Left ventricle myocardium superior (tissue), 1 donor: Measurements from ENCODE around the gene C5orf63. TPM values are rescaled to one million over a fixed set of nuclear protein-coding genes. Genes with fewer than 3 reads are reported as not detected.
"Not testable (repeated sequence)": the region's sequence is repeated elsewhere in the genome, so short reads cannot be mapped to it uniquely, and the experiment has no call there.

Source experiments
- ATAC-seq: fragments of 200-7000 bp; cut with Tn5 transposase; one replicate; pipeline ENCODE4 v1.9.1; 2020; ENCODE audit warnings: mild to moderate bottlenecking, moderate library complexity
- DNase-seq: peaks from one replicate; pipeline ENCODE4 v3.0.0-alpha.2; 2020
- intact Hi-C: fragments of 100-400 bp; cut with micrococcal nuclease; formaldehyde crosslinking; loops from one replicate; pipeline ENCODE4 v1.11.0; 2022
- long read RNA-seq: library from polyadenylated mRNA; unstranded; transcript quantifications from one replicate; pipeline ENCODE4 v2.0.0, GENCODE V29; 2021
- total RNA-seq: library from RNA; stranded (reverse); fragmentation: NEBNext Ultra II Directional; extraction: Animal tissue kit (Norgen Biotek cat#: 25700); gene quantifications from one replicate; pipeline ENCODE4 v1.2.1, GENCODE V29; 2021
- donor health status: DM: no; HTN: yes; CAD: no; lungs with severe emphysema.

The C5orf63 gene
- total RNA-seq: 10.9 TPM
- long read RNA-seq, full-length matches to known transcripts: 9 of 15 reads
- long read RNA-seq, partial matches to known transcripts: 1 of 15 reads
- long read RNA-seq, other reads (novel, unspliced or antisense): 5 of 15 reads

GRCh38 chr5:127072861-127073846 lies at the start of gene C5orf63:
Gene C5orf63, minus strand, starts transcription at chr5:127073502. Its CDS starts 14,507 bp downstream, at chr5:127058995.
- DNase-seq: peak; percentile 75
- intact Hi-C loops: no loop called here
- ATAC-seq: peak; percentile 95

GRCh38 chr5:127112347-127112864 lies 39.1 kb upstream of the C5orf63 start:
- DNase-seq (no peak), ATAC-seq (no peak)
- intact Hi-C loops: no loop called here

- ATAC-seq: no peak
- DNase-seq: no peak
- intact Hi-C loops: no loop called here
These were observed 37.8 kb upstream of the C5orf63 start for GRCh38 chr5:127111112-127111511.

GRCh38 chr5:127108624-127109260 lies 35.4 kb upstream of the C5orf63 start:
- not testable (repeated sequence) for ATAC-seq, DNase-seq

GRCh38 chr5:127101935-127102334 lies 28.6 kb upstream of the C5orf63 start:
- no peak for ATAC-seq

More at GRCh38 chr5:127108624-127109260, 35.4 kb upstream of the C5orf63 start:
- intact Hi-C loops: not testable (repeated sequence)

GRCh38 chr5:127101533-127101932 lies 28.2 kb upstream of the C5orf63 start:
- ATAC-seq (no peak), DNase-seq (no peak)
- intact Hi-C loops: no loop called here

More at GRCh38 chr5:127101935-127102334, 28.6 kb upstream of the C5orf63 start:
- no peak for DNase-seq
- intact Hi-C loops: no loop called here

GRCh38 chr5:127098241-127098640 lies 24.9 kb upstream of the C5orf63 start:
- intact Hi-C loops: no loop called here
- ATAC-seq: no peak

GRCh38 chr5:127097278-127097677 lies 24.0 kb upstream of the C5orf63 start:
- DNase-seq (no peak), ATAC-seq (no peak)
- intact Hi-C loops: no loop called here

More at GRCh38 chr5:127098241-127098640, 24.9 kb upstream of the C5orf63 start:
- no peak for DNase-seq

GRCh38 chr5:127096328-127096993 lies 23.2 kb upstream of the C5orf63 start:
- ATAC-seq: no peak
- intact Hi-C loops: no loop called here
- DNase-seq: no peak

GRCh38 chr5:127094161-127094814 lies 21.0 kb upstream of the C5orf63 start:
- intact Hi-C loops: no loop called here
- ATAC-seq (no peak), DNase-seq (no peak)

GRCh38 chr5:127092690-127093089 lies 19.4 kb upstream of the C5orf63 start:
- no peak for DNase-seq
- intact Hi-C loops: no loop called here

GRCh38 chr5:127089191-127089590 lies 15.9 kb upstream of the C5orf63 start:
- DNase-seq: no peak
- no peak for ATAC-seq
- intact Hi-C loops: no loop called here

More at GRCh38 chr5:127092690-127093089, 19.4 kb upstream of the C5orf63 start:
- ATAC-seq: no peak

GRCh38 chr5:127088251-127088650 lies 14.9 kb upstream of the C5orf63 start:
- ATAC-seq (peak; percentile 31), DNase-seq (no peak)
- intact Hi-C loops: no loop called here

- intact Hi-C loops: no loop called here
- no peak for ATAC-seq
- DNase-seq: no peak
These were observed 13.3 kb upstream of the C5orf63 start for GRCh38 chr5:127086589-127086988.

- intact Hi-C loops: no loop called here
- DNase-seq (no peak), ATAC-seq (no peak)
These were observed 12.5 kb upstream of the C5orf63 start for GRCh38 chr5:127085796-127086195.

GRCh38 chr5:127085371-127085770 lies 12.1 kb upstream of the C5orf63 start:
- intact Hi-C loops: no loop called here
- DNase-seq (no peak), ATAC-seq (no peak)

GRCh38 chr5:127084656-127085055 lies 11.4 kb upstream of the C5orf63 start:
- intact Hi-C loops: no loop called here
- no peak for ATAC-seq
- DNase-seq: no peak

- DNase-seq (no peak), ATAC-seq (no peak)
- intact Hi-C loops: no loop called here
These were observed 10.4 kb upstream of the C5orf63 start for GRCh38 chr5:127083711-127084110.
